ENCODE results near the gene ZC3H12D. TPM values are rescaled to one million over a fixed set of nuclear protein-coding genes. Genes with fewer than 3 reads are reported as not detected.
"Not testable (repeated sequence)": the region's sequence is repeated elsewhere in the genome, so short reads cannot be mapped to it uniquely, and the experiment has no call there.

Gene ZC3H12D
- total and polyA plus RNA-seq, 11 donors, result 0.14 to 3.0 (median 0.42) TPM

DNA sequence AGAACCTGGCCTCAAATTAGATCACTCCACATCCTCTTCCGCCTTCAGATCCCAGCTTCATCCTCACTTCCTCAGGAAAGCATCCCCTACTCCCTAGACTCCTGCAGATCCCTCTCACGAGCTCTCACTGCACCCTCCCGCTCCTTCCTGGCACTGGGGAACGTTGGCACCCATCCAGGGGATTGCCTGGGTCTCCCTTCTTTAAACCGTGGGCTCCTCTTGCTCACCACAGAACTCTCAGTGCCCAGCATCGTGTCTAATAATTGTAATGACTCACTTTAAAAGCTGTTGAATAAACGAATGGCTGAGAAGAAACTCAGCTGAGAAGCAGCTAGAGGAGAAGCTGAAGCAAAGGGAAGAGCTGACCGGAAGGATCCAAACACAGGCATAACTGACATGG, 20.4 kb downstream of the ZC3H12D start:
- TF ChIP-seq, protein P1, sequence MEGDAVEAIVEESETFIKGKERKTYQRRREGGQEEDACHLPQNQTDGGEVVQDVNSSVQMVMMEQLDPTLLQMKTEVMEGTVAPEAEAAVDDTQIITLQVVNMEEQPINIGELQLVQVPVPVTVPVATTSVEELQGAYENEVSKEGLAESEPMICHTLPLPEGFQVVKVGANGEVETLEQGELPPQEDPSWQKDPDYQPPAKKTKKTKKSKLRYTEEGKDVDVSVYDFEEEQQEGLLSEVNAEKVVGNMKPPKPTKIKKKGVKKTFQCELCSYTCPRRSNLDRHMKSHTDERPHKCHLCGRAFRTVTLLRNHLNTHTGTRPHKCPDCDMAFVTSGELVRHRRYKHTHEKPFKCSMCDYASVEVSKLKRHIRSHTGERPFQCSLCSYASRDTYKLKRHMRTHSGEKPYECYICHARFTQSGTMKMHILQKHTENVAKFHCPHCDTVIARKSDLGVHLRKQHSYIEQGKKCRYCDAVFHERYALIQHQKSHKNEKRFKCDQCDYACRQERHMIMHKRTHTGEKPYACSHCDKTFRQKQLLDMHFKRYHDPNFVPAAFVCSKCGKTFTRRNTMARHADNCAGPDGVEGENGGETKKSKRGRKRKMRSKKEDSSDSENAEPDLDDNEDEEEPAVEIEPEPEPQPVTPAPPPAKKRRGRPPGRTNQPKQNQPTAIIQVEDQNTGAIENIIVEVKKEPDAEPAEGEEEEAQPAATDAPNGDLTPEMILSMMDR (IDR thresholded peaks at IDR 0.05), result no peak
- no peak for TF ChIP-seq POLR2A (IDR thresholded peaks at IDR 0.05)
- peaks cover 0 to 16% (median 0%) of the 10 kb centered on the region in 9 donors for H3K27me3 ChIP-seq
- no peak overlapping the region for H3K4me3 ChIP-seq
- peak in 1 of 5 donors; percentile 34 for DNase-seq
- ATAC-seq, result no peak
- no peaks in the 10 kb centered on the region for H3K9me3 ChIP-seq
- intact Hi-C loops (cut with DNase I), result no loop called here
- no peak overlapping the region for H3K27ac ChIP-seq
- 61 to 63% (median 62%) methylated on average over 8 of the region's 8 CpGs for WGBS, 4 donors
- peaks cover 0 to 10% (median 0%) of the 10 kb centered on the region in 9 donors for H3K36me3 ChIP-seq
- H3K4me1 ChIP-seq, result peaks cover 0 to 19% (median 0%) of the 10 kb centered on the region in 12 donors

- no peak for ATAC-seq
- peaks cover 0 to 18% (median 0%) of the 10 kb centered on the region in 12 donors for H3K4me1 ChIP-seq
- intact Hi-C loops (cut with DNase I), result no loop called here
- TF ChIP-seq, protein P1 (IDR thresholded peaks at IDR 0.05), result no peak
- no peak for TF ChIP-seq POLR2A (IDR thresholded peaks at IDR 0.05)
- peaks cover 0 to 16% (median 0%) of the 10 kb centered on the region in 9 donors for H3K27me3 ChIP-seq
- H3K36me3 ChIP-seq, result peaks cover 0 to 14% (median 0%) of the 10 kb centered on the region in 9 donors
- H3K9me3 ChIP-seq, result no peaks in the 10 kb centered on the region
- 66 to 75% (median 68%) methylated on average over 4 of the region's 4 CpGs for WGBS, 4 donors
- H3K27ac ChIP-seq, result no peak overlapping the region
- H3K4me3 ChIP-seq, result no peak overlapping the region
- DNase-seq, result peak in 1 of 5 donors; percentile 20
Observed at GRCh38 chr6:149463781-149464180, 21.0 kb downstream of the ZC3H12D start.

GRCh38 chr6:149462712-149463111, 22.1 kb downstream of the ZC3H12D start:
- not testable (repeated sequence) for ATAC-seq

DNA sequence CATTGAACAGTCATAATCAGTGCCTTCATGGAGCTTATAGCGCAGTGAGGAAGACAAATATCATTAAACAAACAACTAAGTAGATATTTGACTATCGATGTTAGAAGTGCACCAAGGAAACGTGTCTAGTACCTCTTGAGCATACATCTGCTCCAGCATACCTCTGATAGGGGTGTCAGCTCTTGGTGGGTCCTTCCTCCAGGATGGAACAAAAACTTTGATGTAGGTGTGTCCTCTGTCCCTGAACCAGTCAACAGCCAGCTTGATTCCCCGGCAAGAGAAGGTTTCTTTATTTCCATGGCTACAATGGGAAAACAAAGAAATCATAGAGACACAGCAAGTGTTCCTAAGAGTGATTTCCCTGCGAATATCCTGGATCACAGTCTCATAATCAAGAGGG, 23.1 kb downstream of the ZC3H12D start:
- no peak for ATAC-seq
- Histone ChIP-seq H3K4me3 (no peak overlapping the region), H3K27me3 (peaks cover 0 to 14% (median 4%) of the 10 kb centered on the region in 9 donors), H3K36me3 (peaks cover 0 to 23% (median 0%) of the 10 kb centered on the region in 9 donors), H3K9me3 (no peaks in the 10 kb centered on the region), H3K27ac (no peak overlapping the region), H3K4me1 (peaks cover 0 to 18% (median 11%) of the 10 kb centered on the region in 12 donors)
- DNase-seq, result no peak
- intact Hi-C loops (cut with DNase I), result no loop called here
- 83 to 95% (median 91%) methylated on average over 5 of the region's 5 CpGs for WGBS, 4 donors
- TF ChIP-seq POLR2A (IDR thresholded peaks at IDR 0.05), result no peak
- TF ChIP-seq, protein P1 (IDR thresholded peaks at IDR 0.05), result no peak

More at GRCh38 chr6:149462712-149463111, 22.1 kb downstream of the ZC3H12D start:
- H3K4me1 ChIP-seq, result peaks cover 0 to 11% (median 3%) of the 10 kb centered on the region in 12 donors
- H3K4me3 ChIP-seq; intact Hi-C loops (cut with DNase I); H3K9me3 ChIP-seq: not testable (repeated sequence)
- peaks cover 0 to 14% (median 0%) of the 10 kb centered on the region in 9 donors for H3K36me3 ChIP-seq
- peaks cover 0 to 14% (median 4%) of the 10 kb centered on the region in 9 donors for H3K27me3 ChIP-seq
- WGBS, 4 donors, result 94 to 97% (median 95%) methylated on average over 7 of the region's 7 CpGs
- peak in 1 of 5 donors; percentile 28 for DNase-seq
- H3K27ac ChIP-seq, result peak overlapping the region in 1 of 12 donors; percentile 69

DNA sequence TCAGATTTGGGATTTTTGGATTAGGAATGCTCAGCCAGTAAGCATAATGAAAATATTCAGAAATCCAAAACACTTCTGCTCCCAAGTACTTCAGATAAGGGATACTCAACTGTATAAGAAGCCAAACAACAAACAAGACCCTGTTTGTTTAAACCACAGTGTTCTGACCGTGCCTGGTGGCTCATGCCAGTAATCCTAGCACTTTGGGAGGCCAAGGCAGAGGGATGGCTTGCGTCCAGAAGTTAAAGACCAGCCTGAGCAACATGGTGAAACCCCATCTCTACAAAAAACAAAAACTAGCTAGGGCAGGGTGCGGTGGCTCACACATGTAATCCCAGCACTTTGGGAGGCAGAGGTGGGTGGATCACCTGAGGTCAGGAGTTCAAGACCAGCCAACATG, 24.6 kb downstream of the ZC3H12D start:
- intact Hi-C loops (cut with DNase I); ATAC-seq; H3K4me3 ChIP-seq; H3K9me3 ChIP-seq; H3K27ac ChIP-seq; DNase-seq: not testable (repeated sequence)
- H3K36me3 ChIP-seq, result peaks cover 0 to 27% (median 0%) of the 10 kb centered on the region in 9 donors
- 78 to 87% (median 85%) methylated on average over 3 of the region's 3 CpGs for WGBS, 4 donors
- peaks cover 0 to 14% (median 0%) of the 10 kb centered on the region in 9 donors for H3K27me3 ChIP-seq
- peaks cover 0 to 23% (median 16%) of the 10 kb centered on the region in 12 donors for H3K4me1 ChIP-seq

Data from heart left ventricle (tissue), 16 donors.